Calu3 (cell line): ENCODE results near the gene BSDC1. TPM values are rescaled to one million over a fixed set of nuclear protein-coding genes. Genes with fewer than 3 reads are reported as not detected.
A peak's percentile ranks its signal among the peaks of the same experiment; 100 is the strongest.

Experiments used
- BruUV-seq: library from RNA; stranded (reverse); fragments of 400-500 nt; replicated peaks from 2 replicates; lab custom pipeline; 2021; lab: Mats Ljungman, UMichigan
- CTCF ChIA-PET: fragments of 300-600 bp; sonication (Branson Sonifier 250); formaldehyde crosslinking; loops from one replicate; lab custom pipeline; 2022; ENCODE audit warnings: antibody characterized with exemption; lab: Charles Lee
- DNase-seq: peaks from one replicate; pipeline ENCODE4 v3.0.0; 2022
- H3K27ac Mint-ChIP-seq: one replicate; pipeline ENCODE4 v1.8.0; 2022; ENCODE audit warnings: mixed read lengths; ENCODE audit not compliant: unreplicated experiment
- H3K27me3 Mint-ChIP-seq: one replicate; pipeline ENCODE4 v1.8.0; 2022; ENCODE audit warnings: mixed read lengths; ENCODE audit not compliant: unreplicated experiment
- H3K36me3 Mint-ChIP-seq: one replicate; pipeline ENCODE4 v1.8.0; 2022; ENCODE audit warnings: mild to moderate bottlenecking, moderate library complexity, mixed read lengths; ENCODE audit not compliant: insufficient read depth, unreplicated experiment
- H3K4me1 Mint-ChIP-seq: one replicate; pipeline ENCODE4 v1.8.0; 2022; ENCODE audit warnings: mild to moderate bottlenecking, low read depth, mixed read lengths; ENCODE audit not compliant: unreplicated experiment
- H3K4me3 Mint-ChIP-seq: one replicate; pipeline ENCODE4 v1.8.0; 2022; ENCODE audit warnings: mild to moderate bottlenecking, low read depth, moderate library complexity, mixed read lengths; ENCODE audit not compliant: unreplicated experiment
- H3K9me3 Mint-ChIP-seq: one replicate; pipeline ENCODE4 v1.8.0; 2022; ENCODE audit warnings: low read depth, mixed read lengths; ENCODE audit not compliant: unreplicated experiment
- CTCF ChIP-seq: fragments of 200-600 bp; IDR thresholded peaks from one replicate; pipeline ENCODE4 v1.8.0; 2022; ENCODE audit warnings: antibody characterized with exemption; ENCODE audit not compliant: unreplicated experiment
- intact Hi-C: fragments of 100-400 bp; cut with micrococcal nuclease; formaldehyde crosslinking; loops from one replicate; pipeline ENCODE4 v1.10.0; 2022; ENCODE audit not compliant: unreplicated experiment
- total RNA-seq: library from RNA; stranded (reverse); gene quantifications from 2 replicates; pipeline ENCODE4 v1.2.3, GENCODE V29; 2022

Gene BSDC1
- total RNA-seq, 1 experiment from 2014 or later: 49.4 TPM

- Mint-ChIP-seq H3K4me3 (peak overlapping the region; percentile 97), H3K27me3 (no peaks in the 10 kb centered on the region), H3K27ac (peak overlapping the region; percentile 93), H3K36me3 (peaks cover 23% of the 10 kb centered on the region), H3K4me1 (peaks cover 11% of the 10 kb centered on the region), H3K9me3 (no peaks in the 10 kb centered on the region)
- CTCF ChIA-PET: interaction anchor here (0.6 to 1.5 kb wide), 6 partner anchors 8 to 243 kb away, joined by 3 to 7 read pairs (median 4); partner anchors contain the start of gene MARCKSL1
- DNase-seq: no peak
- no peak for TF ChIP-seq CTCF
- intact Hi-C loops: no loop called here
- BruUV-seq: TSS peak; percentile 89
Measured at GRCh38 chr1:32394890-32395432, 720 bp upstream of the BSDC1 start.

GRCh38 chr1:32393832-32394140 lies 455 bp downstream of the BSDC1 start:
- Mint-ChIP-seq H3K36me3 (peaks cover 23% of the 10 kb centered on the region), H3K4me1 (peaks cover 11% of the 10 kb centered on the region), H3K9me3 (no peaks in the 10 kb centered on the region), H3K27me3 (no peaks in the 10 kb centered on the region), H3K4me3 (peak overlapping the region; percentile 97), H3K27ac (peak overlapping the region; percentile 93)
- CTCF ChIA-PET: interaction anchor here (1.3 to 1.5 kb wide), 2 partner anchors 13 to 178 kb away, joined by 4 to 7 read pairs; no protein-coding TSS in a partner anchor
- DNase-seq: peak; percentile 44
- no TSS peak for BruUV-seq
- intact Hi-C loops: no loop called here
- no peak for TF ChIP-seq CTCF

GRCh38 chr1:32393136-32393535 lies 1.1 kb downstream of the BSDC1 start:
- intact Hi-C loops: no loop called here
- TF ChIP-seq CTCF: no peak
- Mint-ChIP-seq H3K27ac (no peak overlapping the region), H3K9me3 (no peaks in the 10 kb centered on the region), H3K36me3 (peaks cover 23% of the 10 kb centered on the region), H3K27me3 (no peaks in the 10 kb centered on the region), H3K4me1 (peaks cover 11% of the 10 kb centered on the region), H3K4me3 (peak overlapping the region; percentile 97)
- BruUV-seq: TSS peak; percentile 66
- CTCF ChIA-PET: no interaction called here
- DNase-seq: no peak

GRCh38 chr1:32392325-32392724 lies 1.9 kb downstream of the BSDC1 start:
- no TSS peak for BruUV-seq
- Mint-ChIP-seq H3K27me3 (no peaks in the 10 kb centered on the region), H3K9me3 (no peaks in the 10 kb centered on the region), H3K4me3 (no peak overlapping the region), H3K36me3 (peaks cover 23% of the 10 kb centered on the region), H3K4me1 (peaks cover 11% of the 10 kb centered on the region), H3K27ac (no peak overlapping the region)
- CTCF ChIA-PET: no interaction called here
- TF ChIP-seq CTCF: no peak
- intact Hi-C loops: no loop called here
- no peak for DNase-seq
